Renal pelvis (tissue), 4 donors: ENCODE results near the gene MINDY3. TPM values are rescaled to one million over a fixed set of nuclear protein-coding genes. Genes with fewer than 3 reads are reported as not detected.
"Not testable (repeated sequence)": the region's sequence is repeated elsewhere in the genome, so short reads cannot be mapped to it uniquely, and the experiment has no call there.

ENCODE experiments used
- DNase-seq: peaks from one replicate; pipeline ENCODE4 v3.0.0-alpha.2; 2013
- polyA plus RNA-seq, 3 donors: library from polyadenylated mRNA; unstranded; fragments of 120-200 nt; gene quantifications; one replicate each; pipeline ENCODE4 v1.2.1, GENCODE V29; 2013; ENCODE audit not compliant: insufficient read length in 3 of 3

Gene MINDY3
- polyA plus RNA-seq, 3 donors = 36.7 to 48.9 (median 48.1) TPM

- DNase-seq = no peak
Observed at GRCh38 chr10:15860692-15861201, 440 bp upstream of the MINDY3 start.

GRCh38 chr10:15859509-15859905, 800 bp downstream of the MINDY3 start:
- no peak for DNase-seq

- no peak for DNase-seq
Observed at GRCh38 chr10:15858861-15859281, 1.4 kb downstream of the MINDY3 start.

DNA sequence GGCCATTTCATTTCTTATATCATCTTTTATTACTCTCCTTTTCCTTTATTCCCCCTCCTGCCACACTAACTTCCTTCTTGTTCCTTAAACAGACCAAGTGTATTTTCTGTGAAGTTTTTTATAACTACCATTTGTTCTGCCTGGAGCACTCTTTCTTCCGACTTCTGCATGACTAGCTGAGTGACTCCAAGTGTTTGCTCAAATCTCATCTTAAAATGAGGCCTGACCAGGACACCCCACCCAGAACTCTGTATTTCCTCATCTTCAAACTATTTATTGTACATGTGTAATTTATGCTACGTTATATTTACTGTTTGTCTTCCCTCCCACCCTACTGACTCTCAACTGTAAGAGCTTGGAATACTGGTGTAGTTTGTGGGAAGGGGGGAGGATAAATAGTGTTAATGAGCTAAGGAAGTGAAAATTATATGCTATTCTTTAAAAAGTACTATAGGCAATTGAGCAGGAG, 3.2 kb downstream of the MINDY3 start:
- DNase-seq = no peak

DNA sequence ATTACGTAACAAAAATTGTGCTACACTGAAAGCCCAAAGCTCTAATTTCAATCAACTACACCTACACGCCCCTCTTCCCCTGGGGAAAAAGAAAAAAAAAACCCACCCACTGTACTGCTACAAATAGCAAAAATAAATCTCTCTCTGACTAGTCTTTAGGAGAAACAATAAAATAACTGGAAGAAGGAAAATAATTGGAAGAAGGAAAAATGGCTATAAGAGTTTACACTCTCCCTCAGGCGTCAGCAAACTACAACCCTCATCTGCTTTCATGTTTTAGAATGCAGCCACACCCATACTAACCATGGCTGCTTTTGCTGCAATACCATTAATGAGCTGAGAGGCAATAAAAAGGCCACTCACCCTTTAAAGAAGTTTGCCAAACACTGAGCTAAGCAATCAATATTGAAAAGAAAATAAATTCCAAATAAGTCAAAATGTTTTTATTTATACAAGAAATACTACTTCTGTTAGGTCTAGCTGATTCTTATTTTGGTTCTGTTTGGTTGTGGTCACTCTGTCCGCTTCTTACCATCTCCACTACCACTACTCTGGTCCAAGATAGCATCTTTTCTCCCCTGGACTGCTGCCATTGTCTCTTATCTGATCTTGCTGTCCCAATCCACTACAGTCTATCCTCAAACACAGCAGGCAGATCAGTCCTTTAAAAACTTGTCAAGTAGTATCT, 3.8 kb downstream of the MINDY3 start:
- DNase-seq = no peak

DNA sequence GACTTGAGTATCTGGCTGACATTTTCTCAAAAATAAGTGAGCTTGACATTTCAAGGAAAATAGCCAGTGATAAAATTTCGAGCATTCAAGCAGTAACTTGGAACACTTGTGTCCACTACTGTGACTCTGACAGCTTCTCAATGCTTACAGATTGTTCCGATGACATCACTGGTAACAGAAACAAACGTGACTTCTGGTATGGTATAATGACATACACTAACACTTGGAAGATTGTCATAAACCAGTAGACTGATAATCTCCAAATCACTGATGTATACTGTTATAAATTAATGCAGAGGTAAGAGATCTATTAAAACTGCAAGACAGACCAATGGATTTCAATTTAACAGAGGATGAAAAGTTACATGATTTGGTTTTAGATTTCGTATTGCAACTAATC, 6.5 kb downstream of the MINDY3 start:
- DNase-seq = no peak

GRCh38 chr10:15852111-15852557, 8.2 kb downstream of the MINDY3 start:
- no peak for DNase-seq

- not testable (repeated sequence) for DNase-seq
Observed at GRCh38 chr10:15850337-15850978, 9.8 kb downstream of the MINDY3 start.

DNA sequence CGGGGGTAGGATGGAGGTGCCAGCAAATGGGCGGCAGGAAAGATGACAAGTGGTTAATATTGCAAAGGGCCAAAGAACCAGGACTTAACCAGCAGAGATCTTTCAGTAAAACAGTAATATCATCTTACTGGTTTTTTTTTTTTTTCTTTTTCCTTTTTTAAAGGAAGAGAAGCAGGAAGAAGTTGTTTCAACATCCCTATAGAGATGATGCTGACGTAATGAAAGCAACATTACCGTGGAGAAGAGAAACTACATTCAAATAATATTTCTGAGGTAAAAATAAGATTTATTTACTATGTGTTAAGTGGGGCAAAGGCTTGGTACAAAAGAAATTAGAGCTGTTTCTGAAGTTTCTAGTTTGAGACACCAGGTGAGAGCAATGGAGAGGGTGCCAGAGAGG, 11.0 kb downstream of the MINDY3 start:
- DNase-seq = no peak

DNA sequence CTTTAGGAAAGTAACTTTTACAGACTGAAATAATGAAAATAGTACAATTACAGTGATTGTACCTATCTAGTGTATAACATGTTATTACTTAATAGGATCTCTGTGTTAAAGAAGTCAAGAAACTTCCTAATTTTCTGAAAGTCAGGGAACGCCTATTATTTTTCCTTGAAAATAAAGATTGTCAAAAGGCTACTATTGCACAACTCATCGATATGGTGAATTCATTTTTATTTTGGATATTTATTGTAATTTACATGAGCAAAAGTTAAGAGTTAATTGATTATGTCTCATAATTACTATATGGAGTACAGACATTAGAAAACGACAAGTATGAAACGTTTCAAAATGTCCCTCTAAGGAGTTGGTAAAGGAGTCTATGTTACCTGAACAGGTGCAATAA, 12.8 kb downstream of the MINDY3 start:
- no peak for DNase-seq

- no peak for DNase-seq
Observed at GRCh38 chr10:15844517-15844916, 15.8 kb downstream of the MINDY3 start.

- DNase-seq = no peak
Observed at GRCh38 chr10:15843695-15844094, 16.6 kb downstream of the MINDY3 start.

DNA sequence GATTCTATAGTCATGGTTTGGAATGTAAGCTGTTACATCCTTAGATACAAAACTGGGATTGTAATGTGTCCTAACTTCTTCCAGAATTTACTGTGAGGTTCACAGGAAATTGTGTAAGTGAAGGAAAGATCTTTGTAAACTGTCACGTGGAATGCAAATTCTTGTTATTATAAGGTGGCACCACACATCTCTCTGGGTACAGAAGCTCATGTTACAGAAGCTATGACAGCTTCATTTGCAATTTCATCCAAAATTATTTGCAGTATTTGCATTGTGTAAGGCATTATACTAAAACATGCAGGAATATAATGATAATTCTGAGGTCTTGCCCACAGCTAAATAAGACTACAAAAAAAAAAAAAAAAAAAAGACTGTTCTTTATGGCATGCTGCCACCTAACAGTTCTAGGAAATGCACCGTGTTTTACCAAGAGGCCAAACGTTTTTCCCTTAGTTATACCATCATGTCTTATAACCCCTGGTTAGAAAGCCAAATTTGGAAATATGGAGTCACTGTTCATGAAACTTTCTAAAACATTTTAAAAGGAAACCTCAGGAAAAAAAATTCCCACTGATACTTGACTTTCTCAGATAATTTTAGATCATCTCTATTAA, 17.6 kb downstream of the MINDY3 start:
- no peak for DNase-seq

GRCh38 chr10:15841696-15842095, 18.6 kb downstream of the MINDY3 start:
- DNase-seq = no peak

GRCh38 chr10:15836807-15837206, 23.5 kb downstream of the MINDY3 start:
- DNase-seq = no peak

DNA sequence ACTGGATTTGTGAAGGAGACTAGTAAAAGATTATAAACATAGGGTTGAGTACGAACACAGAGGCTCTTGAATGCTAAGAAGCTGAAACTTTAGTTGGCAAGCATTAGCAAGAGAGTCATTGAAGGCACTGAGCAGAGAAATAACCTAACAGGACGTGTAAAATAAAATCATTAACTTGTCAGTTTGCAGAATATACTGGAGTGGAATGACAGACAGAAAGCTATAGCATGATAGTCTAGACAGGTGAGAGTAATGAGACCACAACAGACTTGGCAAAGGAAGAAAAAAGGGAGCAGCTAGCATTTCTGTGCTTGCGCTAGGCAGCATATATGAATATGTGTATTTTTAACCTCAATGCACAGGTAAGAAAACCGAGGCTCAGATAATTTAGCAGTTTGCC, 30.8 kb downstream of the MINDY3 start:
- DNase-seq = no peak

- DNase-seq = peak; percentile 11
Observed at GRCh38 chr10:15824498-15824897, 35.8 kb downstream of the MINDY3 start.

DNA sequence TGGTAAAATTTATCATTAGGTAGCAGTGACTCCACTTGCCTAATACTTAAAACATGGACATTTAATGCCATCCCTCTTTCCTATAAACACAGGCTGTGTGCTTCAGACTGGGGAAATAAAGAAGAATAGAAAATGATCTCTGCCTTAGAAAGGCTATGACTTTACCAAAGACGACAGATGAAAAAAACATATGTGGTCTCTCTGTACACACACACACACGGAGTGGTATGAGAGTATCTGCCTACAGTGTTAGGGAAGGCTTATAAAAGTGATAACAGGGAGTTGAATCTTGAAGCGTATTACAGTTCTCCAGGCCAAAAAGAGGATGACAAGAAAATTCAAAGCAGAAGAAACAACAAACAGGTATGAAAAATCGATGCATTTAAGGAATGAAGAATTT, 38.2 kb downstream of the MINDY3 start:
- DNase-seq = no peak

DNA sequence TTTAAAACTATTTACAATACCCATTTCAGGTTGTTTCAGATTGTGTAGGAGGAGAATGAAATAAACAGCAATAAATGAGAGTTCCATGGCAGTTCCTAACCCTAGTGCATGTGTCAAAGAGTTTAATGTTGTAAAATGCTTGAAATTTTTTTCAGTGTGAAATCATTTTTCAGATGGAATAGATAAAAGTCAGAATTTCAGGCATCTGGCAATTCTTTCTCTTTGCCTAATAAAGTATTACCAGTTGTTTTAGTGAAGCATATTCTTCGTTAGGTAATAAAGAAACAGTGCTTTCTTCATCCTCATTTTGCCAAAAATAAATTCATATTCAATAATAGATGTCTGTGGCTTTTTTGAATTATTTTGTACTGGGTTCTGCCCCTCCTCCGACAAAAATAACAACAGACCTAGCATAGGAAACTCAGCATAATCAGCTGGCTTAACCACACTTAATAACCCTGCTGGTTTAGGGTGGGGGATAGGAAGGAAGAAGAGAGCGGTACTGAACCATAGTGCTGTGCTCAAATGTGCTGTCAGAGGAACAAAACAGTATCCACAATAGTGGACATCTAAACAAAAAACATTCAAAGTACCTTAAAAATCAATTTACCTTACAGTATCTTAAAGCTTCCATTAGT, 39.1 kb downstream of the MINDY3 start:
- DNase-seq = no peak

DNA sequence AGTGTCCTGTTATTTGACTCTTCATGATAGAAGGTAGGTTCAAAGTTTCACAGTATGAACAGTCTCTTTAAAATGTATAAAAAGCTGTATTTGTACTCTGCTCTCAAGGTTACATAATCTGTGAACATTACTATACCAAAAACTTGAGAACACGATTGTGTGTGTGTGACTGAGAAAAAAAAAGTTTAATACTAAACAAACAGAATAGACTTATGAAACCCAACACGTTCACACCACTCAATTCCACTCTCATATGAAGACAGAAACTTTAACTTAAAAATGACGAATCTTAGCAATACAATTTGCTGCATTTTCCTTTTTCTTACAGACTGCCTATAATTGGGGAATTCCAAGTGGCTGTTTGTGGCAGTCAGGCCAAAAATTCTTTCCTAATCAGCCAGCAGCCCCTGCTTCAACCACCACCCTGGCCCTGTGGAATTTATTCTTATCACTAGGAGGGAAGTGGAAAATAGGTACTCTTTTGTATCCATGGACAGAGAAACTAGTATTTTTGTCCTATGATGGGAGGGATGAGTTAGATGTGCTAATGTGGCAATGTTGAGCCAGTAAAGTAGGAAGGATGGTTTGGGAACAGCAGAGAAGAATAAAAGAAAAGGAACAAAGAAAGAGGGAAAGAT, 42.8 kb downstream of the MINDY3 start:
- DNase-seq = no peak

- no peak for DNase-seq
Observed at GRCh38 chr10:15815242-15815885, 44.9 kb downstream of the MINDY3 start.
